Loucy (cell line): ENCODE data around the gene OSBPL8.

Experiments
- EZH2phosphoT487 ChIP-seq: fragments of 200-600 bp; IDR thresholded peaks from 2 replicates; pipeline ENCODE4 v1.6.1; 2018; ENCODE audit warnings: antibody characterized with exemption, mild to moderate bottlenecking, moderate library complexity, borderline replicate concordance
- TF ChIP-seq, protein P1 (sequence below): fragments of 200-600 bp; sonication (generic); conservative IDR thresholded peaks from 2 replicates; pipeline ENCODE4 v1.5.1; 2014; ENCODE audit warnings: mild to moderate bottlenecking, antibody characterized with exemption, low read length

DNA sequence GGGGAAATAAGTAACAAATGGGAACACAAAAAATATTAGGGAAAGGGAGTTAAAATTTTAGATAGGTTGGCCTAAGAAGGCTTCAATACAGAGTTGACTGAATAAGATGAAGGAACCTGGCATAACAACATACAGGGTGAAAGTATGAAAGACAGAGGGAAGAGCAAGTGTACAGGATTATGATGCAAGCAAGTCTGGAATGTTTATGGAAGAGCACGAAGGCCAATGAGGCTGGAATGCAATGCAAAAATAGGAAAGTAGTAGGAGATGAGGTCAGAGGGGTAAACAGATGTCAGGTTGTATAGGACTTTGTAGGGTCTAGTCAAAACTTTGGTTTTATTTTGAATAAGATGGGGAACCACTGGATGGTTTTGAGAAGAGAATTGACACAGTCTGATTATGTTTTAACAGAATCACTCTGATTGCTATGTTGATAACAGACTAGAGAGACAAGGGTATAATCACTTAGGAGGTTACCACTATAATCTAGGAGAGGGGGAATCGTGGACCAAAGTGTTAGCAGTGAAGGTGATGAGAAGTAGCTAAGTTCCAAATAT lies 96.8 kb downstream of the OSBPL8 start:
- TF ChIP-seq, protein P1, sequence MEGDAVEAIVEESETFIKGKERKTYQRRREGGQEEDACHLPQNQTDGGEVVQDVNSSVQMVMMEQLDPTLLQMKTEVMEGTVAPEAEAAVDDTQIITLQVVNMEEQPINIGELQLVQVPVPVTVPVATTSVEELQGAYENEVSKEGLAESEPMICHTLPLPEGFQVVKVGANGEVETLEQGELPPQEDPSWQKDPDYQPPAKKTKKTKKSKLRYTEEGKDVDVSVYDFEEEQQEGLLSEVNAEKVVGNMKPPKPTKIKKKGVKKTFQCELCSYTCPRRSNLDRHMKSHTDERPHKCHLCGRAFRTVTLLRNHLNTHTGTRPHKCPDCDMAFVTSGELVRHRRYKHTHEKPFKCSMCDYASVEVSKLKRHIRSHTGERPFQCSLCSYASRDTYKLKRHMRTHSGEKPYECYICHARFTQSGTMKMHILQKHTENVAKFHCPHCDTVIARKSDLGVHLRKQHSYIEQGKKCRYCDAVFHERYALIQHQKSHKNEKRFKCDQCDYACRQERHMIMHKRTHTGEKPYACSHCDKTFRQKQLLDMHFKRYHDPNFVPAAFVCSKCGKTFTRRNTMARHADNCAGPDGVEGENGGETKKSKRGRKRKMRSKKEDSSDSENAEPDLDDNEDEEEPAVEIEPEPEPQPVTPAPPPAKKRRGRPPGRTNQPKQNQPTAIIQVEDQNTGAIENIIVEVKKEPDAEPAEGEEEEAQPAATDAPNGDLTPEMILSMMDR, result no peak
- TF ChIP-seq EZH2phosphoT487, result no peak
